Activated CD8-positive, alpha-beta T cell treated with anti-CD3 and anti-CD28 coated beads for 36 hours (primary cell): Measurements from ENCODE around the gene ANKRD13C. TPM values are rescaled to one million over a fixed set of nuclear protein-coding genes. Genes with fewer than 3 reads are reported as not detected.

Experiments used
- ATAC-seq: fragments of 200-7000 bp; cut with Tn5 transposase; one replicate; pipeline ENCODE4 v1.10.0; 2021; ENCODE audit warnings: mild to moderate bottlenecking, moderate library complexity
- CTCF ChIA-PET: fragments of 350-600 bp; sonication (Branson Sonifier 250); formaldehyde crosslinking; loops from one replicate; lab custom pipeline; 2021; ENCODE audit warnings: antibody characterized with exemption; lab: Charles Lee
- POLR2A ChIA-PET: fragments of 350-600 bp; sonication (Branson Sonifier 250); formaldehyde crosslinking; loops from one replicate; lab custom pipeline; 2021; ENCODE audit warnings: antibody characterized with exemption; lab: Charles Lee
- DNase-seq: peaks from one replicate; pipeline ENCODE4 v3.0.0-alpha.2; 2020
- H3K27ac Mint-ChIP-seq: one replicate; pipeline ENCODE4 v1.8.0; 2021; ENCODE audit warnings: mild to moderate bottlenecking, mixed read lengths
- H3K27me3 Mint-ChIP-seq: one replicate; pipeline ENCODE4 v1.8.0; 2021; ENCODE audit warnings: mixed read lengths
- H3K36me3 Mint-ChIP-seq: one replicate; pipeline ENCODE4 v1.8.0; 2021; ENCODE audit warnings: low read depth, mixed read lengths
- H3K4me1 Mint-ChIP-seq: one replicate; pipeline ENCODE4 v1.8.0; 2021; ENCODE audit warnings: low read depth, mixed read lengths
- H3K4me3 Mint-ChIP-seq: one replicate; pipeline ENCODE4 v1.8.0; 2021; ENCODE audit warnings: mild to moderate bottlenecking, moderate library complexity, mixed read lengths
- H3K9me3 Mint-ChIP-seq: one replicate; pipeline ENCODE4 v1.8.0; 2021; ENCODE audit warnings: mixed read lengths
- CTCF ChIP-seq: fragments of 200-600 bp; IDR thresholded peaks from one replicate; pipeline ENCODE4 v1.8.0; 2022; ENCODE audit warnings: antibody characterized with exemption, mild to moderate bottlenecking
- intact Hi-C: fragments of 100-400 bp; cut with micrococcal nuclease; formaldehyde crosslinking; loops from one replicate; pipeline ENCODE4 v1.10.0; 2022
- total RNA-seq, 2 experiments: library from RNA; stranded (reverse); gene quantifications; one replicate each; pipeline ENCODE4 v1.2.3, GENCODE V29; 2021

The ANKRD13C gene
- total RNA-seq, 2 experiments from 2014 or later: 15.1 to 16.9 TPM

GRCh38 chr1:70360321-70360720 lies 5.8 kb upstream of the ANKRD13C start:
- H3K4me3 Mint-ChIP-seq: no peak overlapping the region
- POLR2A ChIA-PET: no interaction called here
- CTCF ChIA-PET: interaction anchor here (1.0 kb wide), 1 partner anchor 61 kb away, joined by 3 read pairs; no protein-coding TSS in a partner anchor
- intact Hi-C loops: no loop called here
- no peaks in the 10 kb centered on the region for H3K9me3 Mint-ChIP-seq
- ATAC-seq: no peak
- peaks cover 7% of the 10 kb centered on the region for H3K36me3 Mint-ChIP-seq
- DNase-seq: no peak
- H3K27ac Mint-ChIP-seq: no peak overlapping the region
- H3K27me3 Mint-ChIP-seq: no peaks in the 10 kb centered on the region
- H3K4me1 Mint-ChIP-seq: peaks cover 6% of the 10 kb centered on the region
- no peak for TF ChIP-seq CTCF

DNA sequence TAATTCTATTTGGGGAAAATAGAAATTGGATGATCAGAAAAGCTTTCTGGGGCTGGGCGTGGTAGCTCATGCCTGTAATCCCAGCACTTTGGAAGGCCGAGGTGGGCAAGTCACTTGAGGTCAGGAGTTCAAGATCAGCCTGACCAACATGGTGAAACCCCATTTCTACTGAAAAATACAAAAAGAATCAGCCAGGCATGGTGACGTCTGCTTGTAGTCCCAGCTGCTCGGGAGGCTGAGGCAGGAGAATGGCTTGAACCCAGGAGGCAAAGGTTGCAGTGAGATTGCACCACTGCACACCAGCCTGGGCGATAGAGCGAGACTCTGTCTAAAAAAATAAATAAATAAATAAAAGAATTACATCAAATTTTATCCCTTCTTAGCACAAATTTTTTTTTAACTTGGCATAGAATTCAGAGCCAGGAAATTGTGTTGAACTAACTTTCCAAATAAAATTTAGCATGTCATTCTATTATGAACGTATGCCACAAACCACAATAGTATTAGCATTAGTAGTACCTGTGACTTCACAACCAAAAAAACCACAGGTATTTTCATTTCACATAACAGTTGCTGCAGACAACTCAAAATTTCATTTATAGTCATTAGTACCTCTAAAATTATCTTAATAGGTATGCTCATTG lies 4.5 kb upstream of the ANKRD13C start:
- Mint-ChIP-seq H3K4me3 (no peak overlapping the region), H3K27ac (no peak overlapping the region), H3K9me3 (no peaks in the 10 kb centered on the region), H3K4me1 (peaks cover 12% of the 10 kb centered on the region), H3K27me3 (no peaks in the 10 kb centered on the region), H3K36me3 (peaks cover 8% of the 10 kb centered on the region)
- no peak for ATAC-seq
- intact Hi-C loops: no loop called here
- ChIA-PET CTCF (interaction anchor here (1.0 kb wide), 1 partner anchor 62 kb away, joined by 3 read pairs; no protein-coding TSS in a partner anchor), POLR2A (no interaction called here)
- no peak for TF ChIP-seq CTCF
- no peak for DNase-seq

DNA sequence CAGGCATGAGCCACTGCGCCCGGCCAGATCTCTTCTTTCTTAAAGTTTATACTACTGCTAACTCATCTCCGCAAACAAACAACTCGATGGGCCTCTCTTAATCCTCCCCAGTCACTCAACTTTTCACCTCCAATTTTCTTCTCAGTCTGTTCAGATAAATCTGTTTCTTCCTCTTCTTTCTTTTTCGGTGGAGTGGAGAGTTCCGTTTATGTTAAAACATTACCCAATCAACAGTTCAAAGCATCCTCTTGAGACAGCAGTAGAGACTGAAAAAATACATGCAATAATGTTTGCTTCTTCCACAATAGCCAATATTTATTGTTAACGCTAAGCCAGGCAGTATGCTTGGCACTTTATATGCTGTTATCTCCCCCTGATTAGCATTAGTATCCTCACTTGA lies 1.4 kb upstream of the ANKRD13C start:
- ChIA-PET POLR2A (interaction anchor here (1.4 to 2.8 kb wide), 4 partner anchors 50 to 135 kb away, joined by 3 to 47 read pairs (median 8); partner anchors contain the start of genes CTH and SRSF11), CTCF (interaction anchor here (0.6 kb wide), 1 partner anchor 156 kb away, joined by 3 read pairs; no protein-coding TSS in a partner anchor)
- peaks cover 20% of the 10 kb centered on the region for H3K36me3 Mint-ChIP-seq
- no peaks in the 10 kb centered on the region for H3K27me3 Mint-ChIP-seq
- no peak for TF ChIP-seq CTCF
- no peak for DNase-seq
- no peaks in the 10 kb centered on the region for H3K9me3 Mint-ChIP-seq
- peak overlapping the region; percentile 99 for H3K27ac Mint-ChIP-seq
- H3K4me3 Mint-ChIP-seq: peak overlapping the region; percentile 81
- H3K4me1 Mint-ChIP-seq: peaks cover 24% of the 10 kb centered on the region
- ATAC-seq: no peak
- intact Hi-C loops: loop anchor here (2.0 kb wide), 1 partner anchor 55 kb away; the partner anchor contains the start of gene CTH

GRCh38 chr1:70355111-70355407 lies 537 bp upstream of the ANKRD13C start:
- H3K27me3 Mint-ChIP-seq: no peaks in the 10 kb centered on the region
- intact Hi-C loops: loop anchor here (2.0 kb wide), 1 partner anchor 56 kb away; the partner anchor contains the start of gene CTH
- peaks cover 31% of the 10 kb centered on the region for H3K4me1 Mint-ChIP-seq
- no peaks in the 10 kb centered on the region for H3K9me3 Mint-ChIP-seq
- ATAC-seq: no peak
- H3K27ac Mint-ChIP-seq: peak overlapping the region; percentile 99
- DNase-seq: no peak
- peak overlapping the region; percentile 81 for H3K4me3 Mint-ChIP-seq
- ChIA-PET POLR2A (interaction anchor here (0.8 to 2.8 kb wide), 9 partner anchors 9 to 150 kb away, joined by 3 to 47 read pairs (median 4); partner anchors contain the start of genes CTH, LRRC40 and SRSF11), CTCF (interaction anchor here (1.2 to 3.6 kb wide), 2 partner anchors 10 to 57 kb away, joined by 3 to 24 read pairs; partner anchors contain the start of gene CTH)
- H3K36me3 Mint-ChIP-seq: peaks cover 24% of the 10 kb centered on the region
- no peak for TF ChIP-seq CTCF
